Parathyroid adenoma (tissue), 2 donors: Measurements from ENCODE around the gene TADA2B.

ENCODE experiments used
- H2AFZ ChIP-seq: fragments of 300-600 bp; sonication (generic); one replicate; pipeline ENCODE4 v1.7.0; 2017; ENCODE audit warnings: antibody characterized with exemption, mild to moderate bottlenecking
- H3K27ac ChIP-seq: fragments of 300-600 bp; sonication (generic); one replicate; pipeline ENCODE4 v1.7.0; 2017
- H3K27me3 ChIP-seq: fragments of 300-600 bp; sonication (generic); one replicate; pipeline ENCODE4 v1.7.0; 2017; ENCODE audit warnings: low read length; ENCODE audit not compliant: control insufficient read depth, insufficient read depth
- H3K36me3 ChIP-seq: fragments of 300-600 bp; sonication (generic); one replicate; pipeline ENCODE4 v1.7.0; 2017; ENCODE audit warnings: low read length; ENCODE audit not compliant: control insufficient read depth, insufficient read depth
- H3K4me1 ChIP-seq: fragments of 300-600 bp; sonication (generic); one replicate; pipeline ENCODE4 v1.7.0; 2017; ENCODE audit warnings: control low read depth
- H3K4me2 ChIP-seq: fragments of 300-600 bp; sonication (generic); one replicate; pipeline ENCODE4 v1.7.0; 2017; ENCODE audit warnings: low read length
- H3K4me3 ChIP-seq: fragments of 300-600 bp; sonication (generic); one replicate; pipeline ENCODE4 v1.7.0; 2017; ENCODE audit warnings: low read depth, low read length
- H3K79me2 ChIP-seq: fragments of 300-600 bp; sonication (generic); one replicate; pipeline ENCODE4 v1.7.0; 2017; ENCODE audit warnings: control low read depth
- H3K9ac ChIP-seq: fragments of 300-600 bp; sonication (generic); one replicate; pipeline ENCODE4 v1.7.0; 2017; ENCODE audit warnings: mild to moderate bottlenecking
- H3K9me3 ChIP-seq: fragments of 300-600 bp; sonication (generic); one replicate; pipeline ENCODE4 v1.7.0; 2017; ENCODE audit warnings: low read length; ENCODE audit not compliant: control insufficient read depth
- CTCF ChIP-seq: fragments of 300-600 bp; sonication (generic); IDR thresholded peaks from one replicate; pipeline ENCODE4 v1.7.0; 2017; ENCODE audit warnings: antibody characterized with exemption, mild to moderate bottlenecking
- donor health status: primary hyperparathyroidism.

Gene TADA2B

GRCh38 chr4:7016512-7016911 lies 26.7 kb upstream of the TADA2B start:
- H3K4me1 ChIP-seq: no peaks in the 10 kb centered on the region
- H3K4me2 ChIP-seq: no peak overlapping the region
- H2AFZ ChIP-seq: no peak overlapping the region
- H3K79me2 ChIP-seq: no peaks in the 10 kb centered on the region
- no peak overlapping the region for H3K27ac ChIP-seq
- H3K9me3 ChIP-seq: no peaks in the 10 kb centered on the region
- H3K4me3 ChIP-seq: no peak overlapping the region
- H3K27me3 ChIP-seq: no peaks in the 10 kb centered on the region
- no peak overlapping the region for H3K9ac ChIP-seq
- H3K36me3 ChIP-seq: no peaks in the 10 kb centered on the region
- no peak for TF ChIP-seq CTCF

DNA sequence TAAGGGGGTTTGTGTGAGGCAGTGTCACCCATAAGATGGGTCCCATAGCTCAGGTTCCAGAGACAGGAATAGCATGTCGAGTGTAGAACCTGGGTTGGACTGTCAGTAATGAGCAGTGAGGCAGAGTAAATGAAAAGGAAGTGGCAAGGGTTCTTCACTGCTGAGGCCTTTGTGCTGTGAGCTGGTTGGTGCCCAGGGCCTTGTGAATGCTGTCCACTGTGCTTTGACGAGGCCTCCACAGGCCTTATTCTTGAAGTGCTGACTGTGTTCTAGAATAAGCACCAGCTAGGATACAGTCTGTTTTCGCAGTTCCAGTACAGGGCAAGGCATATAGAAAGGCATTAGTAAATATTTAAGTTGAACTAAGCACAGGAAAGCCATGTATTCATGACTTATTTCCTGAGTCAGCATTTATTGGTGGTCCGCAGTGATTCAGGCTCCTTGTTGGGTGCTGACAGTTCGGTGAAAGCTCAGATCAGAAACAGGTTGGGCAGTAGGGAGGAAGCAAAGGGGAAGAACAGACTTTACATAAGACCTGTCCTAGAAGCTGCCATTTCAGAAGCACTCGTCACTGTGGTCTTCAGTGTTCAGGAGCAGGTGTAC lies 25.6 kb upstream of the TADA2B start:
- Histone ChIP-seq H3K36me3 (no peaks in the 10 kb centered on the region), H3K4me1 (no peaks in the 10 kb centered on the region), H3K79me2 (no peaks in the 10 kb centered on the region), H3K27me3 (no peaks in the 10 kb centered on the region), H3K27ac (no peak overlapping the region), H3K4me3 (no peak overlapping the region), H2AFZ (no peak overlapping the region), H3K9ac (no peak overlapping the region), H3K4me2 (no peak overlapping the region), H3K9me3 (no peaks in the 10 kb centered on the region)
- TF ChIP-seq CTCF: no peak

GRCh38 chr4:7018281-7018680 lies 24.9 kb upstream of the TADA2B start:
- Histone ChIP-seq H3K79me2 (no peaks in the 10 kb centered on the region), H3K36me3 (no peaks in the 10 kb centered on the region), H3K27ac (no peak overlapping the region), H3K9me3 (no peaks in the 10 kb centered on the region), H3K4me2 (no peak overlapping the region), H3K4me1 (no peaks in the 10 kb centered on the region), H2AFZ (no peak overlapping the region), H3K9ac (no peak overlapping the region), H3K4me3 (no peak overlapping the region), H3K27me3 (no peaks in the 10 kb centered on the region)
- TF ChIP-seq CTCF: no peak

- H3K4me2 ChIP-seq: no peak overlapping the region
- H3K9me3 ChIP-seq: no peaks in the 10 kb centered on the region
- H3K4me3 ChIP-seq: no peak overlapping the region
- H2AFZ ChIP-seq: no peak overlapping the region
- H3K79me2 ChIP-seq: no peaks in the 10 kb centered on the region
- no peaks in the 10 kb centered on the region for H3K27me3 ChIP-seq
- no peaks in the 10 kb centered on the region for H3K4me1 ChIP-seq
- no peak for TF ChIP-seq CTCF
- H3K9ac ChIP-seq: no peak overlapping the region
- H3K27ac ChIP-seq: no peak overlapping the region
- H3K36me3 ChIP-seq: no peaks in the 10 kb centered on the region
Observed at GRCh38 chr4:7019367-7019766, 23.8 kb upstream of the TADA2B start.

DNA sequence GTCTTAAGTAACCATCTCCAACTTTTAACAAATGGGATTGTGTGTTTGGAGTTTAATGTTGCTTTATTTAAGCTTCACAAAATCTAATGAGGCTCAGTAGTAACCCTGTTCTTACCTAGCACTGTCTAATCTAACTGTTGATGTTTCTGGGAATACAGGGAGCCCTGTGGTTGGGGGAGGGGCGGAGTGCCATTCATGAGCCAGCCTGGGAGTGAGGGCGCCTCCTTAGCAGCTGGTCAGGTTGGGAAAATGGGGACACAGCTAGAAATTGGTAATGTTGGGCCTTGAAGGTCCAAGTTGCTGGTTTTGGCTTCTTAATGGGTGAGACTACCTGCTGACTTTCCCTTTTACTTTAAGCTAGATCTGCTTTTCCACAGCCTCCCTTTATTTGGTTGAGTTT lies 22.9 kb upstream of the TADA2B start:
- H3K4me2 ChIP-seq: no peak overlapping the region
- no peak overlapping the region for H3K9ac ChIP-seq
- H2AFZ ChIP-seq: no peak overlapping the region
- H3K27me3 ChIP-seq: no peaks in the 10 kb centered on the region
- no peak for TF ChIP-seq CTCF
- H3K36me3 ChIP-seq: no peaks in the 10 kb centered on the region
- no peak overlapping the region for H3K4me3 ChIP-seq
- no peaks in the 10 kb centered on the region for H3K9me3 ChIP-seq
- H3K4me1 ChIP-seq: no peaks in the 10 kb centered on the region
- H3K27ac ChIP-seq: no peak overlapping the region
- H3K79me2 ChIP-seq: no peaks in the 10 kb centered on the region
